HG03378 (cell line): Measurements from ENCODE around the gene ZNF423.

Experiments
- ATAC-seq: cut with Tn5 transposase; IDR thresholded peaks from one replicate; pipeline ENCODE4 v1.9.1; 2021; ENCODE audit warnings: mild to moderate bottlenecking, moderate library complexity; ENCODE audit not compliant: unreplicated experiment

ZNF423 gene

DNA sequence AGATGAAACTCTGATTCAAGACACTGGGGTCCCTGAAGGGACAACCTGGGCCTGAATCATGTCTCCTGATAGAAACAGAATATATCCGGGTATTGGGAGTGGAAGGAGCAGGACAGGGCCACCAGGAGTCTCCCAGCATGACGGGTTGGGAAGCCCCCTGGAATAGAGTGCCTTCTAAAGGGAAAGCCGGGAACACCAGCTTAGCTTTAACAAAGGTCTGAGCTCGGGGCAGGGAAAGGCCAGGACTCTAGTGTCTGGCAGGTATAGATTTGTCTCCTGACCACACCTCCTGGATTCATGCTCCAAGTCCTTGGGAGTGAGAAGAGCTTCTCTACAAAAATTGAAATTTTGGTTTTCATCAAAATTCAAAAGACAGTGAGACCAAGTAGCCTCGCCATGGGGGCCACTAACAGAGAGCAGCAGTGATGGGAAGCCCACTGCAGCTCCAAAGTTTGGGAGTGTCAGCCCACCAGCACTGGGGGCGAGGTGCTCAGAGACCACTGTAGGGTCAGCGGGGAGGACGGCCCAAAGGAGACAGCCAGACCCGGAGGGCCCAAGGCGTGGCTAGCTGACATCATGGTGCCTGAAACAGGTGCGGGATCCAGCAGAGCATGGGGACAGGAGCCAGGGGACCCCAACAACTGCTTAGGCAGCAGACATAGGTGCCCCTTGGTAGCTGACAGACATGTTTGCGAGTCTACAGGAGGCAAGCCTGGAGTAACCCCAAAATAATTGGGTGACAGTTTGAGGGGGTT is 401.3 kb downstream of the ZNF423 start:
- ATAC-seq = no peak

DNA sequence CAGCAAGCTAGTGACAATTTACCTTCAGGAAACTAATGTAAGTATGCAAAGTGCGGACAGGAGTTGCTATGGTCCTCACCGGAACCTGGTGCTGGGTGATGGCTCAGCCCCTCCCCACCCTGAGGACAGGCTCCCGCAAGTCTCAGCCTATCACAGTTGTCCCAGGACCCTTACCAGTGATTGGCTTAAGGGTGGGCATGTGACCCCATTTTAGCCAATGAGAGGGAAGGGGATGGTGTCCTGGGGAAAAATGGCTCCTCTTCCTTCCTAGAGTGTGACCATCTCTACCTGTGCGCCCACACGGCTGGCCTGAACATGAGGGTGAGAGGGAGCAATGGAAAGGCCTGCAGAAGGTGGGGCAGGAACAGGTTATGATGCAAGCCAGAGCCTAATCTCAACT is 401.9 kb downstream of the ZNF423 start:
- ATAC-seq = no peak

DNA sequence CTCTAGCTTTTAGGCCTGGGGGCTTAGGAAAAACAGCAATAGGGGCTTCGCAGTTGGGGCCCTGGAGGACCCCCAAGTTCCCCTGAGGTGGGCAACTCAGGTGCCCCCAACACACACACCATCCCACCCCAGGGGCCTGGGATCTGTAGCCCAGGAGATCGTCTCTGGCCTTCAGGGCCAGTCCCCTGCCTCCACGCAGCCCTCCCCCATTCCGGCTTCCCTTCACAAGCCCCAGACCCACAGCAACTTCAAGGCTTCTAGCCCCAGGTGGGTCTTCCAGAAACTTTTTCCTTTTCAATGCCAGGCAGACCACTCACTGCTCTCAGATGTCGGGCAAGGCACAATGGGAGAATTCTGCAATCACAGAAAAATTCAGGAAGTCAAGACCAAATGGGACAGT is 402.9 kb downstream of the ZNF423 start:
- no peak for ATAC-seq

DNA sequence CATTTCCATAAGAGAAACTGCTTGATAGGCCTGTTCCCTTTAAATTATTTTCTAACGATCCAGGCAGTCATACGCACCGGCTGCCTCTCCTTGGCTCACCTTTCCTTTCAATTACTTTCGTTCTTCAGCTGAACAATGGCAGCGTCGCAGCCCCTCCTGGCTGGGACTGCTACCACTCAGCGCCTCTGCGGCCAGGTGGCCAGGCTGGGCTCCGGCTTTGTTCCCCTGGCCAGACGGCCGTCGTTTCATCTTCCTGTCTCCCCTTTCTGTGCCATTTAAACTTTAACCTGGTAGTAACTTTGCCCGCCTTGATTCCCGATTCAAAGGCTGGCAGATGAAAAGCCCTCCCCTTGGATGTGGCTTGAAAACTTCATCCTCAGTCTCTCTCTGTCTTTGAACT is 403.3 kb downstream of the ZNF423 start:
- ATAC-seq = no peak

DNA sequence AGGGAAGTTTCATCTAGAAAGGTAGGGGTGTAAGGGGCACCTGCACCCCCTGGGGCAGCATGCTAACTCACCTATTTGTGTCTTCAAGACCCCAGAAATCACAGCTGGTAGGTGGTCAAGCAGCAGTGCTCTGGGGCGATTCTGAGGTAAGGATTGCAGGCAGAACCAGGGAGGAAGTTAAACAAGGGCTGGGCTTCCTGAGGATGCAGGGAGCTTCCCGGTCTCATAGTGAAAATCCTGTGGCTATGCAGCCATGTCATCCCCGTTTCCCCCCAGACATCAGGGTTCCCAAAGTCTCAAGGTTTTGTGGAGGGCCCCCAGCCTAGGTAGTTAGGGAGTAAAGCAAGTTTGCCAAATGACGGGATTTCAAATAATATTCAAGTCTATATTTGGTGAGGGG is 403.8 kb downstream of the ZNF423 start:
- no peak for ATAC-seq

DNA sequence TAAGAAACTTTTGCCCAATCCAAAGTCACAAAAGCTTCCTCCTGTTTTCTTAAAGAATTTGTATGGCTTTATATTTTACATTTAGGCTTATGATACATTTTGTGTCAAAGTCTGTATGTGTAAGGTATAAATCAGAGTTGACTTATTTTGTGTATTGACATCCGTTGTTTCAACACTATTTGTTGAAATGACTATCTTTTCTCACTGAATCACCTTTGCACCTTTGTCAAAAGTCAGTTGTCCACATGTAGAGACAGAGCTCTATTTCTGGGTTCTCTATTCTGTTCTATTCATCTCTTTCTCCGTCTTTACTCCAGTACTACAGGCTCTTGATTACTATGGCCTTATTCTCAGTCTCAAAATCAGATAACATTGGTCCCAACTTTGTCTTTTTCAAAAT is 409.1 kb downstream of the ZNF423 start:
- no peak for ATAC-seq

DNA sequence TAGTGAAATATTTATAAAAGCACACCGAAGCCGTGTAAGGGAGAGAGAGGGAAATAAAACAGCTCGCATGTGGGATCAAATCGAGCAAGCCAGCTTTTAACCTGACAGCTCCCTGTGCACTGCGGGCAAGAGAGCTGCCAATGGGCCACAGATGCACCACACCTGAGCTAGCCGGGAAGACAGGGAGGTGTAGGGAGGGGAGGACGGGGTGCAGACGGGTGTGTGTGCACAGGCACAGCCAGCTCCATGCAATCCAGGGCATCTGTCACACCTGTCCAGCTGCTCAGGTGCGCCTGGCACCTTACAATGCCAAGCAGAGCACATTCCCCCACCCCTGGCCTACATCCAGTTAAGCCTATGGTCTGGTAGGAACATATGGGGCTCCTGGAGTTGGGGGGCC is 412.3 kb downstream of the ZNF423 start:
- ATAC-seq = no peak

DNA sequence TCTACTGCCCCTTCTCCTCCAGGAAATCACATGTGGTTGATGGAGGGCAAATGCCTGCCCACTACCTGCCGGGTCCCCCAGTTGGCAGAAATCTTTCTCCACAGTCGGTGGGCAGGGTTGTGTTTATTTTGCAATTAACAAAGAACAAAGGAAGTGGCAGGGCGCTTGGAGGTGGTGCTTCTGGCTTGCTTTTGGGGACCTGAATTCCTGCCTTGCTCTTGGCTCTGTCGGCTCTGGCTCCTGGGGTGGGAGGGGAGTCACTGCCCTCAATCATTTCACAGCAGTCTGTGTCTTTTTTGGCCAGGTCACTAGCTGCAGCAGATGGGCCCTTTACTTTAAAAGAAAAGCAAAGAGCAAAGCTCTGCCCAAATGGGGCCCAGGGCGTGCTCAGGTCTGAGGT is 413.1 kb downstream of the ZNF423 start:
- ATAC-seq = no peak

DNA sequence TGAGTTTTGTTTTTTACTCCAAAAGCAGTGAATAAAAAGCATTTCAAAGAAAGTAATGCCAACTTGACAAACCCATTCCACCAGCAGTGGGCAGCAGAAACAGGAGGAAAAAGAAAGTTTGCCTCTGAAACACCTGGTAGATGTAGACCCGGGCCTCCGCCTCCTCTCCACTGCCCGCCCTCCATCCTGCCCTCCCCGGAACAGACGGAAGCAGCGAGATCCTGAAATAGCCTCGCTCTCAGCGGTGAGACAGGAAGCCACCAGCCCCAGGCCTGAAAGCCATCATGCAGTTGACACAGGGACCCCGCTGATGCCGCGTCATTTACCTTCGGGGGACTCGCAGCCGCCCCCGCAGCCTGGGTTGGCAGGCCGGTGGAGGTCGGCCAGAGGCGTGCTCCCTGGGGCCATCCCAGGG is 414.5 kb downstream of the ZNF423 start:
- peak; percentile 89 for ATAC-seq

DNA sequence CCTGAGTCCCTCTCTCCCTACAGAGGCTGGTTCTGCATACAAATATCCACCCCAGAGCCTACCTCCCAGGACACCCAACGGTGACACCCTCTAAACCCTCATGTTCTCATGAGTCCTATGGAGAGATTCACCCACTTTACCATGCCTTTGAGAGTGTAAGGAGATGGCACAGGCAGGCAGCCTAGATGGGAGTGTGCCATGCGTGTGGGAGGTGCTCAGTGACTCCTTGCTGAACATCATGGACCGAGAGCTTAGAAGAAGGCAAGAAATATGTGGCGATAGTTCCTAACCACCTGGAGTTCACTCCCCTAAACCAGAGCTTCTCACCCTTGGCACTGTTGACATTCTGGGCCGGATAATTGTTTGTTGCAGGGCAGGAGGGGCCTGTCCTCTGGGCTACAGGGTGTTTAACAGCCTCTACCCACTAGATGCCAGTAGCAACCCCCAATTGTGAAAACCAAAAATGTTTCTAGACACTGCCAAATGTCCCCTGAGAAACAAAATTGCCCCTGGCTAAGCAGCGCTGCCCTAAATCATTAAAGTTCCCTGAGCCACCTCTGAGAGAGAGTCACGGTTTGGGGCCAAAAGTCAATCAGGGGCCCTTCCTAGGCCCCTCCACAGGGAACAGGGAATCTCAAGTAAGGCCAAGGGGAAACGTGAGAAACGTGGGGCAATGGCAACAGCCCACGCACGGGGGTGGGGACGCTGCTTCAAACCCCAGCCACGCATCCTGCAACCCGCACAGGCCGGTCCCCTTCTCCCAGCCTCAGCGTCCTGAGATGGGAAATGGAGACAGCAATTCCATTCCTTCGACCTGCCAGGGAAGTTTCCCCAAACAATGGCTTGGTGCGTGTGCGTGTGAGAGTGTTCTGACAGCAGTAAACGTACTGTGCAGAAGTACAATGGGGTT is 415.5 kb downstream of the ZNF423 start:
- ATAC-seq = no peak

DNA sequence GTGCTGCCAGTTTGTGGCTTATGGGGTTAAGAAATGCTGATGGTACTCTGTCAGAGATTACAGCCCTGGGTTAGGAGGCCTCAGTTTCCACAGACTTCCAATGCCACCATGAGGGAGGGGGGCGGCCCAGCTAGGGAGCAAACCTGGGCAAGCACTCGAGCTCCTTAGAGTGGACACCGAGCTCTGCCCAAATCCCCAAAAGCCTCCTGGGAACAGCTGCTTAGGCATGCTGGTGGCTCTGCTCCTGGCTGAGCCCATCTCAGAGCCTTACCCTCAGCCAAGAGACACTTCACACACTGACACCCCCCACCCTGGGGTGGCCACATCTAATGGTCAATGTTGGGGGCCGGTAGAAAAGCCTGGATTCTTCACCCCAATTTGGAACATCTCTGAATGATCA is 416.2 kb downstream of the ZNF423 start:
- no peak for ATAC-seq

DNA sequence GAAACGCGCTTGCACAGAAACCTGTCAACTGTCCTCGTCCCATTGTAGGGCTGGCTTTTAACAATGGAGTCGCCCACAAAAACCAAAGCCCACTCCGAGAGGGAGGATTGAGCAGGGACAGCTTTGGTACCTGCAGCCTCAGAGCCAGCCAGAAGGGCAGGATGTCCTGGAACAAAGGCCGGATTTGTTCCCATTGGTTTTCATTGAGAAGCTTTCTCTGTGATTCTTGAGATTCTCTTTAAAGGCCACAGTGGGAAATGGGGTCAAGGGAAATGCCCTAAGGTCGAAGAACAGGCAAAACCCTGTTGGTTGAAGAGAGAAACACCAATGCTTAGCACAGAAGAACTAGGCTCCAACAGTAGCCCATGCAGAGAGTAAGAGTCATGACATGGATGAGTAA is 416.9 kb downstream of the ZNF423 start:
- no peak for ATAC-seq
